ENCODE data around the gene HERPUD1.
"Not testable (repeated sequence)": the region's sequence is repeated elsewhere in the genome, so short reads cannot be mapped to it uniquely, and the experiment has no call there.

Gene HERPUD1

GRCh38 chr16:56933828-56934598 is 2.1 kb downstream of the HERPUD1 start:
- in situ Hi-C loops (cut with MboI; ENCODE audit: low sequenced_read_pairs), result no loop called here

DNA sequence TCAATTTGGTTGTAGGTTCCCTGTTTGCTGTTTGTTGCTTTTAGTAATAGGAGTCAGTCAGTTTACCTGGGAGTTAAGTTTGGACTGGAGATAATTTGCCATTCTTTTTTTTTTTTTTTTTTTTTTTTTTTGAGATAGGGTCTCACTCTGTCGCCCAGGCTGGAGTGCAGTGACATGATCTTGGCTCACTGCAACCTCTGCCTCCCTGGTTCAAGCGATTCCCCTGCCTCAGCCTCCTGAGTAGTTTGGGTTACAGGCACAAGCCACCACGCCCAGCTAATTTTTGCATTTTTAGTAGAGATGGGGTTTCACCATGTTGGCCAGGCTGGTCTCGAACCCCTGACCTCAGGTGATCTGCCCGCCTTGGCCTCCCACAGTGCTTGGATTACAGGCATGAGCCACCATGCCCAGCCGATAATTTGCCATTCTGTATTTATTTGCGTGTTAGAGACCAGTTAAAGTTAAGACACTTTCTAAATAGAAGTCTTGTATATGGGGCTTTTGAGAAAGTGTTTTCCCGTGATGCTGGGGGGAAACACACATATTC is 2.7 kb downstream of the HERPUD1 start:
- in situ Hi-C loops (cut with MboI; ENCODE audit: low sequenced_read_pairs), result not testable (repeated sequence)

- in situ Hi-C loops (cut with MboI; ENCODE audit: low sequenced_read_pairs), result no loop called here
Measured at GRCh38 chr16:56935201-56935600, 3.3 kb downstream of the HERPUD1 start.

- in situ Hi-C loops (cut with MboI; ENCODE audit: low sequenced_read_pairs), result no loop called here
Measured at GRCh38 chr16:56936491-56936890, 4.5 kb downstream of the HERPUD1 start.

DNA sequence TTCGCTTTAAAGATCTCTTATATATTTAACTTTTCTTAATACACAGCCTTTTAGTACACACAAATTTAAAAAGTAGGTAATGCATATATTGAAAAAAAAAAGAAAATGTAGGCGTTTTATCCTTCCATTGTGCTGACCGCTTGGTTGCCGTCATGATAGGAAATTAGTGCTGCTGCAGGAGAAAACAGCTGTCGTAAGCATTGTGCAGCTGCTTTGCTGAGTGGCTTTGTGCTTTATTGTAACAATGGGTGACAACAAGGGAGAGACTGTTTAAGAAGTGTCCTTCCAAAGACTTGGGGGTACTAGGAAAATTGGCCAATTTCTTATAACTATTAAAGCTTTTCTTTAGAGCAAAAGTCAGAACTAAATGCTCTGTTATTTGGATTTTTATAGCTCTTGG is 5.0 kb downstream of the HERPUD1 start:
- in situ Hi-C loops (cut with MboI; ENCODE audit: low sequenced_read_pairs), result no loop called here

DNA sequence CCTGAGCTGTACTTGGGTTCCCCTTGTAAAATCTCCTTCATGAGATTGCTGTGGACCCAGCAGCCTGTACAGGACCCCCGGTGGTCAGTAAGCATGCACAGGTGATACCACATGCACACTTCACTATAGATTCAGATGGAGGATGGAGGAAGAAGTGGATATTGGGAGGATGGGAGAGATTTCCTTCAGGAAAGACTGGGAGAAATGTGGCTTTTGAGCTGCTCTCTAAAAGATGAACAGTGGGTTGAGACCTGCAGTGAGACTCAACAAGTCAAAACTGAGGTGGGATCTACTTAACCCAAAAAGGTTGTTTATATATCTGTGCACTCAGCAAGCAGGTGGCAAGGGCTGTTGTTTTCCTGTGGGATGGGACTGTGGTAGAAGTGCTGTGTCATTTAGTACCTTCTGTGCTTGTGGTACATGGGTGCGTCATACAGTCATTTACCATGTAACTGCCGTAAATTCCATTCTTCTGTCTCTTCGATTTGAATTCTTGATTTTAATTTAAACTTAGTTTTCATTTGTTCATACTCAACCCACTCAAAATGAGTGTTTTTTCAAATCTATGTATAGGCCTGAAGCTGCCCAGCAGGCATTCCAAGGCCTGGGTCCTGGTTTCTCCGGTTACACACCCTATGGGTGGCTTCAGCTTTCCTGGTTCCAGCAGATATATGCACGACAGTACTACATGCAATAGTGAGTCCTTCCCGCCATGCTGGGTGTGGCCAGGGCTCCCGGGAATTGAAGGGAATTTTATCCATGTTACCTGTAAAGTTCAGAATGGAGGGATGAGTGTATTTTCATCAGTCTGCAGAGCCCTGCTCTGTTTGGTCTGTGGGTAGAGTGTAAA is 6.9 kb downstream of the HERPUD1 start:
- in situ Hi-C loops (cut with MboI; ENCODE audit: low sequenced_read_pairs), result no loop called here

- in situ Hi-C loops (cut with MboI; ENCODE audit: low sequenced_read_pairs), result no loop called here
Measured at GRCh38 chr16:56939801-56940200, 7.9 kb downstream of the HERPUD1 start.

DNA sequence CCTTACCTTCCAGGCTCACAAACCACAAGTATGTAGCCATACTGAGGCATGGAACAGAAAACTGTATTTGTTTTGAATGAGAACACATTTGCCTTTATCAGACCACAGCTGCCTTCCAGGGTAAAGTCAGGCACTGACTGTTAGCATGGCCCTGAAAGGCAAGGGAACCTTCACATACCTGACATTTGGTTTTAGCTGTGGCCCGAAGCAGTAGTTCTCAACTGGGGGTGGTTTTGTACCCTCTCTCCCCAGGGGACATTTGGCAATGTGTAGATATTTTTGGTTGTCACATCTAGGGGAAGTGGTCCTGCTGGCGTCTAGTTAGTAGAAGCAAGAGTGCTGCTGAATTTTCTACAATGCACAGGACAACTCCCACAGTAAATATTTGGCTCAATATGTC is 9.2 kb downstream of the HERPUD1 start:
- in situ Hi-C loops (cut with MboI; ENCODE audit: low sequenced_read_pairs), result no loop called here

DNA sequence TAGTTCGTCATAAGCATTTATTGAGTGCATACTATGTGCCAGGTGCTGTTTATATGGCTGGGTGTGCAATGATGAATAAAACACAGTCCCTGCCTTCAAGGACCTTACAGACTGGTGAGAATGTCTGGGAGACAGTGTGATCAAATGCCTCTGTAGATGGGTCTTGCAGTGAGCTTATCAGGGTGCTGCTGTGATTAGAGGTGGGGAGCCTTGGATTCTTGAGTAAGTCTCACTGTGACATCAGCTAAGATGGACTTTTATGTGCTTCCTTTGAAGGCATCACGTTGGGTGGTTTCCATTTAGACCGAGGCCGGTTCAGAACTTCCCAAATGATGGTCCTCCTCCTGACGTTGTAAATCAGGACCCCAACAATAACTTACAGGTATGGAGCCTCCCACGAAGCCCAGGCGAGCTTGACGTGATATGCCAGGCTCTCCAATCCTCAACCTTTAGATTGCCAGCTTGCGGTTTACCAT is 10.0 kb downstream of the HERPUD1 start:
- in situ Hi-C loops (cut with MboI; ENCODE audit: low sequenced_read_pairs), result no loop called here

GRCh38 chr16:56943761-56944375 is 11.9 kb downstream of the HERPUD1 start:
- in situ Hi-C loops (cut with MboI; ENCODE audit: low sequenced_read_pairs), result no loop called here

GRCh38 chr16:56944954-56945839 is 13.3 kb downstream of the HERPUD1 start:
- in situ Hi-C loops (cut with MboI; ENCODE audit: low sequenced_read_pairs), result no loop called here

DNA sequence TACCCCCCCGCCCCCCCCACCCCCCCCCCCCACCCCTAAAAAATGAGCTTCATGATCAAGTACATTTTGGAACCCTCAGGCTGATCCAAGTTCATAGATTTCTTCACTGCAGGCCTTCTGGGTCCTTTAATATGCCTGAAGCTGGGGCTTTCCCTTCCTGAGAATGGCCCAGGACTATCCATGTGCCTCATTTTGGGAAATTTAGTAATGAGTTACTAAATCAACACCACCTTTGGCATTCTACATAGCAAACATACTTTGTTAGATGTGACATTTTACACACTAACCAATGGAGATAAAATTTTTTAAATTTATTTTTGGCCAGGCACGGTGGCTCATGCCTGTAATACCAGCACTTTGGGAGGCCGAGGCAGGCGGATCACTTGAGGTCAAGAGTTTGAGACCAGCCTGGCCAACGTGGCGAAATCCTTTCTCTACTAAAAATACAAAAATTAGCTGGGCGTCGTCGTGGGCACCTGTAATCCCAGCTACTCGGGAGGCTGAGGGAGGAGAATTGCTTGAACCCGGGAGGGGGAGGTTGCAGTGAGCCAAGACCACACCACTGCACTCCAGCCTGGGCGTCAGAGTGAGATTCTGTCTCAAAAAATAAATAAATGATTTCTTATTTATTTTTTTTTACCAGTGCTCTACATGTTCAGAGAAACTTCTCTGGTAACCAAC is 14.0 kb downstream of the HERPUD1 start:
- in situ Hi-C loops (cut with MboI; ENCODE audit: low sequenced_read_pairs), result no loop called here

- in situ Hi-C loops (cut with MboI; ENCODE audit: low sequenced_read_pairs), result no loop called here
Measured at GRCh38 chr16:56946767-56947603, 15.0 kb downstream of the HERPUD1 start.

DNA sequence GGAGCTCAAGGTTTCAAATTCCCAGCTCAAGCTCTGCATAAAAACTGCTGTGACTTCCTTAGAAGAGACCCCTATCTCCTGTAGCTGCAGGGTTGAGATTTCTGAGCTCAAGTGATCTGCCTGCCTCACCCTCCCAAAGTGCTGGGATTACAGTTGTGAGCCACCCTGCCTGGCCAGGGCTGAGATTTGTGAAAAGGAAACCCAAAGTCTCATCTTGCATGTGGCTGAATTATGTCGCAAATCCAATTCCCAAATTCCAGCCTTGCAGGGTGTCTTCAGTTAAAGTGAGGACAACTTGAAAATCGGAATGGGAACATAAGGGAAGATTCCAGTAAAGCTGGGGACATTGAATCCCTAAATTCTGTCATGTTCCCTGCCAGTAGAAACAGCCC is 15.7 kb downstream of the HERPUD1 start:
- in situ Hi-C loops (cut with MboI; ENCODE audit: low sequenced_read_pairs), result no loop called here

GRCh38 chr16:56948234-56948633 is 16.3 kb downstream of the HERPUD1 start:
- in situ Hi-C loops (cut with MboI; ENCODE audit: low sequenced_read_pairs), result no loop called here

DNA sequence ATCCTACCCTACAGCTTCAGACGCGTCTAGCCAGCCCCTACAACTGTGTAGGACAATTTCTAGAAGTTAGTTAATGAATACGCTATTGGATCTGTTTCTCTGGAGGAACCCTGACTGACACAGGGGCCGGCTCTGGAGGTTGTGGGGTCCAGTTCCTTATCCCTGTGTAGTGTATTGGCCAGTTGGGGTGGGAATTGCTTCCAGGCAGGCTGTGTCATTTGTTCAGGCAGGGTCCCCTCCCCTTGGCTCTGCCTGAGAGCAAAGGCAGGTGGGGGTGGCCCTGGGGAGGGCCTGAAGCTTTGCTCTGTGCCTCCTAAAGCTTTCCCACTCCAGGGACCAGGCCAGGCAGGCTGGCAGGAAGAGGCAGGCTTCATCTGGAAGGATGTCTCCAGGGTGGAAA is 18.1 kb downstream of the HERPUD1 start:
- in situ Hi-C loops (cut with MboI; ENCODE audit: low sequenced_read_pairs), result loop anchor here (5.0 kb wide), 1 partner anchor 83 kb away; the partner anchor contains the start of gene SLC12A3

- in situ Hi-C loops (cut with MboI; ENCODE audit: low sequenced_read_pairs), result loop anchor here (5.0 kb wide), 1 partner anchor 83 kb away; the partner anchor contains the start of gene SLC12A3
Measured at GRCh38 chr16:56950455-56950854, 18.5 kb downstream of the HERPUD1 start.

DNA sequence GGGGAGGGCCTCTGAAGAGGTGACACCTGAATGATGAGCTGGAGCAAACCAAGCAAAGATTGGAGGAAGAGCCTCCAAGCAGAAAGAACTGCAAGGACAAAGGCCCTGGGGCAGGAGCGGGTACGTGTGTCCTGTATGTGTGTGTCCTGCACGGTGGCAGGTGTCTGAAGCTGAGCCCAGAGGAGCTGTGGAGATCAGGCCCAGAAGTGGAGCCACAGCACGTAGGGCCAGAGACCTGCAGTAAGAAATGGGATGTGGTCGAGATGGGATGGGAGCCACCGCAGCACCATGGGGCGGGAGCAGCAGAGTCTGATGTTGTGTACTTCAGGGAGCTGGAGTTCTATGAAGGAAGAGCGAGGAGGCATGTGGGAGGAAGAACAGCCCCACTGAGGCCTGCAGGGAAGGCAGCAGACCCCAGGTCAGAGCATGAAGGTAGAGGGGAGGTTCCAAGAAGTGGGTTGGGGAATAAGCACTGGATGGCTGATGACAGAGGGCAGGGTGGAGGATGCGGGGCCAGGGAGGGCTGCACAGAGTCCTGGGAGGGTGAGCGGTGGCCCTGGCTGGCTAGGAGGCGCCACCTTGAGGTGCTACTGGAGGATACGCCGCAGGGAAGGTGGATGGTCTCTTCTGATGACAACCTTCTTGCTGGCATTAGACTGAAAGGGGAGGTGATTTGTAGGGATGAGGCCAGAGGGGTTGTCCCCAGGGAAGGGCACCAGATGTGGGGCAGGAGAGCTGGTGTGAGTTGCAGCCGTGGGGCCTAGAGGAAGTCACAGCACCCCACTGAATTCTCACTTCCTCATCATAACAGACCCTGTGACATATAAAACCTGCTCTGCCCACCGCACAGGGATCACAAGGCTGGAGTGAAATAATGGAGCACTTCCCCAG is 19.2 kb downstream of the HERPUD1 start:
- in situ Hi-C loops (cut with MboI; ENCODE audit: low sequenced_read_pairs), result loop anchor here (5.0 kb wide), 1 partner anchor 84 kb away; the partner anchor contains the start of gene SLC12A3

Data from HL-60/S4 (cell line).